Activated T-cell treated with anti-CD3 and anti-CD28 coated beads for 4 hours (primary cell): Measurements from ENCODE around the gene ZFP37.
"Not testable (repeated sequence)": the region's sequence is repeated elsewhere in the genome, so short reads cannot be mapped to it uniquely, and the experiment has no call there.

Experiments
- DNase-seq: peaks from one replicate; pipeline ENCODE4 v3.0.0-alpha.2; 2020

Gene ZFP37

DNA sequence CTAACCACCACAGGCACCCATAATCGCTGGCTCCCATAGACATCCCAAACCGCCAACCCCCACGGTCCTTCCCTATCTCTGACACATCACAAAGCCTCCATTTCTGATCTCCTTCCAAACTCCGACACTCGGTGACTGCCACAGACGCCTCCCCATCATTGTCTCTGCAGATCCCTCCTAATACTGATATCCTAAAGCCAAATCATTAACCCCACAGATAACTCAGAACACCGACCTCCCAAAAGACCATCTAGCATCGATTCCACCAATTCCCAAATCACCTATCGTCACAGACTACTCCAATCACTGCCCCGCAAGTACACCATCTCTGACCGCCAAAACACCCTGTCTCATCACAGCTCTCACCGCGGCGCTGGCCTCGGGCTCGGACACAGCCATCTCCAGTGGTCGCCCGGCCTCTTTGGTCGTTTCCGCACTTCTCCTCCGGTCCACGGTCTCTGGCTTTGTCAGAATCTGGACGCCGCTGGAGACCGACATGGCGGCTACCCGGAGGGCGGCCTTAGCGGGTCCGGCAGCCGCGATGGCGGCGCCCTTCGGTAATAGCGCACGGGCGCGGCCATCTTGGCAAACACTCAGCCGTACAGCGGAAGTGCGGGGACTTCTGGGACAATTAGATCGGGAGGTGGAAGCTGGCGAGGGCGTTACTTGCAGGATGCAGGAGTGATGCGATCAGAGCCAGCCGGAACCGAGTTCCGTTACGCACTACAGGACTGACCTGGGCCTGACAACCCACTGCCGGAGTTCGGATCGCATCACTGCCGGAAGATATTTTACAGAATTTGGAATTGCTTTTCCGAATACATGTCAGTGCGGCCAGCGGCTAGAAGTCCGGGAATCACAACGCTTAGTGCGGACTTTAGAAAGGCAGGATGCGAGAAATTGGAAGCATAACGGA, at the start of gene ZFP37:
ZFP37 (minus strand) TSS at position 534 of the 916 bp plus-strand sequence; CDS start at position 498, 36 bp downstream.
- peak; percentile 58 for DNase-seq

DNA sequence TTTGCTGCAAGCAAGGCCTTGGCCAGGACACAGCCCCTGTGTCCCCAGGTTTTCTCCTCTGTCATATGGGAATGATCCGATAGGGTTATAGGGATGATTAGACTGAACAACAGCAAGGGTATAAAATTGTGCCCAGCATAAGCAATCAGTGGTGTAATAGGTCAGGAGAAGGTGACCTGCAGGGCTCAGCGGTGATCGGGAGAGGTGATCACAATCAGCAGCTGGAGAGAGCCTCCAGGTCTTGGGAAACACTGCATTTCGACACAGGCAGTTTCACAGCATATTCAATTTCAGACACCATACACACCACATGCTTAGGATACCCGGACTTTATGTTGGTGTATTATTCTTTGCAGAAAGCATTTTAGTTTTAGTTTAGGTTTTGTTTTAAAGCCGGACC, 48.8 kb upstream of the ZFP37 start:
- DNase-seq: not testable (repeated sequence)

DNA sequence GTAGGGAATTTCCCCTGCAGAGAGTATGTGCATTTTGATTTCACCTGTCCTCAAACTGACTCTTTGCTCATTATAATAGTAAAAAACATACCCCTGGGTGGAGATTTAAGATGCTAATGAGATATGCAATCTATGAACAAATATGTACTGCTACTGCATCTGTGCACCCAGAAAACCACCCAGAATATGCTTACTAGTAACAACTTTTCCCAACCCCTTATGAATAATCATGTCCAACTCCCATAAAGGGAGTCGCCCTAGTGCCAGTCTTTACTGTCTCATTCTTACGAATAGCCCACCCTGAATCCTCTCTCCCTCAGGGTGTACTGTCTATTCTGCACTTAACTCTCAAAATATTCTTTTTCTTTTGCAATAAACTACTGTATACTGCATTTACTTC, 39.0 kb upstream of the ZFP37 start:
- no peak for DNase-seq

DNA sequence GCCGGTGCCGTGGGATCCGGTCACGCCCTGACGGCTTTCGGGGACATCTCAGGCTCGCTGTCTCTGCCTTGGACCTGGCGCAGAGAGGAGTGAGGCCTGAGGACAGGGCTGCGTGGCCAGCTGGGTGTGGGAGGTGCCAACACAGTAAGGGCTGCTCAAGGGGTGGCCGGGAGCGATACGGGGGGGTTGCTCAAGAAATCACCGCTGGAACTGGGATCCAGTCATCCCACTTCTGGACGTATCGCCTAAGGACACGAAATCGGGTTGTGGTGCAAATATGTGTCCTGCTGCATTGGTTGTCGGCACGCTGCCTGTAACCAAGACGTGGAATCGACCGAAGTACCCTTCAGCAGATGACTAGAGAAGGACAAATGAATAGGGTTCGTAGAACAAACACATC, 33.4 kb upstream of the ZFP37 start:
- not testable (repeated sequence) for DNase-seq

DNA sequence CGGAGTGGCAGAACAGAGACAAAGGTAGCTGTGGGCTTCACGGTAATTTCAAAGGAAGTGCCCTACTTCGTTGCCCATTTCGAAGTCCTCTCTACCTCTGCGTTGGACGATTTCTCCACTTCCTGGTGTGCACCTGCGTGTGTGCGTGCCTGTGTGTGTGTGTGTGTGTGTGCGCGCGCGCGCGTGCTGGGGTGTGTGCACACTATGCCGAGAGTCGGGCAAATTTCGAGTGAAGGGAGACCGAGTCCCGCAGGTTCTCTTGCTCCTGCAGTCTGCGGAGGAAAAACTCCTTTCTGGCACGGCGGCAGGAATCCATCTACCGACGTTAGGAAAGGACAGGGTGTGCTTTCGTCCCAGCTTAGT, 32.6 kb upstream of the ZFP37 start:
- not testable (repeated sequence) for DNase-seq

DNA sequence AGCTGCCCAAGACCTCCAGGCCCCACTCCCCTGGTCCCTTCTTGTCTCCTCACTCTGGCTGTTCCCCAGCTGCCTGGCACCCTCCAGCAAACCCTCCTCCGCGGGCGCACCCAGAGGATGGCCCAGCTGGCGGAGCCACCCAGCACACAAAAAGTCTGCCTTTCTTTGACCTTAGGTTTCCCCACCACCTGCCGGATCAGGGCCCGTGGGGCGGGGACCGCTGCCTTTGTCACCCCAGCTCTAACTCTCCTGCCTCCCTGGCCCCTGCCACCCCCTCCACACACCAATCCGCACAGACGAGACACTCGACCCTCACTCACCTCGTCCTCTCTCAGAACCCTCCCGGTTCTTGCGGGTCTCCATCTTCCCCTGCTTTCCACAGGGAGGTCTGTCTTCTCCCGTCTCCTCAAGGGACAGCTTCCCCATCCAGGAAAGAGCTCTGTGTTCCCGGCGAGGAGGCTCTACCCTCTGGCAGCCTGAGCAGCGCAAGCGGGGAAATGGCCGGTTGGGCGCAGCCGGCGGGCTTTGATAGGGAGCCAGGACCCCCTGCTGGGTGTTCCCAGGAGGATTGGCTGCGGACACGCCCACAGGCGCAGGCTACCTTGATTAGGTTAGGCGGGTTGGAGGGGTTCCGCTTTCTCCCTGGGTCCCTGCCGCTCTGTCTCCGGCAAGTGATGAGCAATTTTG, 32.1 kb upstream of the ZFP37 start:
- not testable (repeated sequence) for DNase-seq

DNA sequence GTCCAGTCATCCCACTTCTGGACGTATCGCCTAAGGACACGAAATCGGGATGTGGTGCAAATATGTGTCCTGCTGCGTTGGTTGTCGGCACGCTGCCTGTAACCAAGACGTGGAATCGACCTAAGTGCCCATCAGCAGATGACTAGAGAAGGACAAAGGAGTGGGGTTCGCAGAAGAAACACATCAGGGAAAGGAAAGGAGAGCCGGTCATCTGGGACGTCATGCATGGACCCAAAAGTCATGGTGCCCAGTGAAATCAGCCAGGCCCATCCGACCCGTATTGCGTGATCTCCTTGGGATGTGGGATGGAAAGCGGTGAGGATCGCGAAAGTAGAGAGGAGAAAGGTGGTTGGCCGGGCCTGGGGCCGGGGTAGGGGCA, 6.4 kb upstream of the ZFP37 start:
- not testable (repeated sequence) for DNase-seq

DNA sequence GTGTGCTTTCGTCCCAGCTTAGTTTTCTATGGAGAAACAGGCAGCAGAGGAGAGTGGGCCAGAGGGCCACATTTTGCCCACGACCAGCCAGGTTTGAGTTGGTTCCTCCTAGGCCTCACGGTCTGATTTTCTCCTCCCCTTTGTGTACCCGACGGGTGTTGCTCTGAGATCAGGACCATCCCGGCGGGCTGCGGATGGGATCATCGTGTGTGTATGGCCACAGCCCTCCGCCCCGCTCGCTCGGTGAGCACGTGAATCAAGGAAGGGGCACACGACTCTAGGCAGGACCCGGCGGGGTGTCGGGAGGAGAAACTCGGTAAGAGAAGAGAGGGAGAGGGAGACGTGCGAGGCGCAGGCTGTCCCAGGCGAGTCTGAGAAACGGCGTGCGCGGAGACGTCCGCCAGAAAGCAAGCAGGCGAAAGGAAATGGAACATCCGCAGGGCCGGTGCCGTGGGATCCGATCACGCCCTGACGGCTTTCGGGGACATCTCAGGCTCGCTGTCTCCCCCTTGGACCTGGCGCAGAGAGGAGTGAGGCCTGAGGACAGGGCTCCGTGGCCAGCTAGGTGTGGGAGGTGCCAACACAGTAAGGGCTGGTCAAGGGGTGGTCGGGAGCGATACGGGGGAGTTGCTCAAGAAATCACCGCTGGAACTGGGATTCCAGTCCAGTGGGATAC, 5.9 kb upstream of the ZFP37 start:
- DNase-seq: not testable (repeated sequence)

DNA sequence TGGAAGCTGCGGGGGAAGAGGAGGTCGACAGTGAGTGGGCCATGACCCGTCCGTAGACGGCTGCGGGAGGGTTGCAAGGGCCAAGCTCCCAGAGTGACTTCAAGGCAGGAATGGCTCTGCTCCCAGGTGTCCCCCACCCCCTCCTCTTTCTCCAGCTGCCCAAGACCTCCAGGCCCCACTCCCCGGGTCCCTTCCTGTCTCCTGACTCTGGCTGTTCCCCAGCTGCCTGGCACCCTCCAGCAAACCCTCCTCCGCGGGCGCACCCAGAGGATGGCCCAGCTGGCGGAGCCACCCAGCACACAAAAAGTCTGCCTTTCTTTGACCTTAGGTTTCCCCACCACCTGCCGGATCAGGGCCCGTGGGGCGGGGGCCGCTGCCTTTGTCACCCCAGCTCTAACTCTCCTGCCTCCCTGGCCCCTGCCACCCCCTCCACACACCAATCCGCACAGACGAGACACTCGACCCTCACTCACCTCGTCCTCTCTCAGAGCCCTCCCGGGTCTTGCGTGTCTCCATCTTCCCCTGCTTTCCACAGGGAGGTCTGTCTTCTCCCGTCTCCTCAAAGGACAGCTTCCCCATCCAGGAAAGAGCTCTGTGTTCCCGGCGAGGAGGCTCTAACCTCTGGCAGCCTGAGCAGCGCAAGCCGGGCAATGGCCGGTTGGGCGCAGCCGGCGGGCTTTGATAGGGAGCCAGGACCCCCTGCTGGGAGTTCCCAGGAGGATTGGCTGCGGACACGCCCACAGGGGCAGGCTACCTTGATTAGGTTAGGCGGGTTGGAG, 4.7 kb upstream of the ZFP37 start:
- not testable (repeated sequence) for DNase-seq

DNA sequence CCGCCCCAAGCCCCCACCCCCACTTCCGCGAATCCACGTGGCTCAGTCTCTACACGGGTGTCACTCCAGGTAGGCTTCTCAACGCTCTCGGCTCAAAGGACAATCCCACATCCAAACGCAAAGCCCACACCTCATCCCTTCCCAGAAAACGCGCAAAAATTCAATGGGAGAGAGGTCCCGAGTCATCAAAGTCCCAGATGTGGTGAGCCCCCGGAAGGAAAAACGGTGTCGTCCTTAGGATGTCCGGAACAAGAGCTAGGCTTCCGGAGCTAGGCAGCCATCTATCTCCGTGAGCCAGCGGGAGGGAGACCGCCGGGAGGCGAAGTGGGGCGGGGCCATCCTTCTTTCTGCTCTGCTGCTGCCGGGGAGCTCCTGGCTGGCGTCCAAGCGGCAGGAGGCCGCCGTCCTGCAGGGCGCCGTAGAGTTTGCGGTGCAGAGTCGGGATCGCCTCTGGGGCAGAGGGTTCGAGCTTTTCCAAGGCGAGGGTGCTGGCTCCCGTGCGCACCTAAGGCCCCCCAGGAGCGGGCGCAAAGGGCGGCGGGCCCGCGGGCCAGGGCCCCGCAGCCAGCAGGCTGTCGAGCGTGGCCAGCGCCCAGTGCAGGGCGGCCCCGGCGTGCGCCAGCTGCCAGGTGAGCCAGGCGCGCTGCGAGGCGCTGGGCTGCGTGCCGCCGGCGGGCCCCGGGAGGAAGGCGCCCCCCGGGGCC, 3.2 kb upstream of the ZFP37 start:
- peak; percentile 26 for DNase-seq

DNA sequence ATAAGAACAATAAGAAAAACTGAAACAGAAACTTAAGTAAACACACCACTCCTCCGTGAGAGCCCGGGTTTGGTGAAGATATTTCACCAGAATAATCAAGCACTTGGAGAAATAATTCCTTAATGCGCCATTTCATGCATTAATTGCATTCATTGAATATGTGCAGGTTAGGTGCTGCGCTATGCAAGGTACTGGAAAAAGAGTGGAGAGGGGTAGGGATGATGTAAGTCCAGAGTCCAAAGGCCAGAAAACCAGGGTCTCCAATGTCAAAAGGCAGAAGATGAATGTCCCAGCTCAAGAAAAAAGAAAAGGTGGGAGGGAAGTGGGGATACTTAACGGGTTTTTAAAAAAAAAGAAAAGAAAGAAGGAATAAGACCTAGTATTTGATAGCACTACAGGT, 669 bp upstream of the ZFP37 start:
- DNase-seq: no peak

DNA sequence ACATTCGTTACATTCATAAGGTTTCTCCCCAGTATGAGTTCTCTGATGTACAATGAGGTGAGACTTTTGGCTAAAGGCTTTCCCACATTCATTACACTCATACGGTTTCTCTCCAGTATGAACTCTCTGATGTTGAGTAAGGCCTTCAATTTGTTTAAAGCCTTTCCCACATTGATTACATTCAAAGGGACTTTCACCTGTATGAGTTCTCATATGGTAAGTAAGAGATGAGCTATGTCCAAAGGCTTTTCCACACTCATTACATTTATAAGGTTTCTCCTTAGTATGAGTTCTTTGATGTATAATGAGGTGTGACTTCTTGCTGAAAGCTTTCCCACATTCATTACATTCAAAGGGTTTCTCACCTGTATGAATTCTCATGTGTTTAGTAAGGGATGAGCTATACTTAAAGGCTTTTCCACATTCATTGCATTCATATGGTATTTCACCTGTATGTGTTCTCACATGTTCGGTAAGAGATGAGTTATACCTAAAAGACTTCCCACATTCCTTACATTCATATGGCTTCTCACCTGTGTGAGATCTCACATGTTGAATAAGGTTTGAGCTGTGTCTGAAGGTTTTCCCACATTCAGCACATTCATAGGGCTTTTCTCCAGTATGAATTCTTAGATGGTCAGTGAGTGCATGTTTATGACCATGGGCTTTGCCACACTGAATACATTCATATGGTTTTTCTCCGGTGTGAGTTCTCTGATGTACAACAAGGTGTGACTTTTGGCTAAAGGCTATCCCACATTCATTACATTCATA, 13.5 kb downstream of the ZFP37 start:
- DNase-seq: no peak

DNA sequence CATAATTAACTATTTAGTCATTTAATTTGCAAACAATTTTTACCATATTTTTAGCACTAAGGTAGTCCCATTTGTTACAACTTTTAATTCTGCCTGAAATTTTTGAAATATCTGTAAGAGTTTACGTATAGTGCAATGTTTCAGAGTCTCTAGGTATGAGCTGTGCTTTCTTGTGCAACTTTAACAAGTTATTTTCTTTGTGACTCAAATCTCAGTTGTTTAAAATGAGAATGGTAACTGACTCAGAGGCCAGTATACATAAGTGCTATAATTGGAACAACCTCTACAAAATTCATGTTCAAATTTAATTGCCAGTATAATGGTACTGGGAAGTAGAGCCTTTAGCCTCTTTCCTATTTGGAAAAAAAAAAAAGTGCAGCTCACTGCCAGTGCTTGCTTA, 30.3 kb downstream of the ZFP37 start:
- DNase-seq: no peak

DNA sequence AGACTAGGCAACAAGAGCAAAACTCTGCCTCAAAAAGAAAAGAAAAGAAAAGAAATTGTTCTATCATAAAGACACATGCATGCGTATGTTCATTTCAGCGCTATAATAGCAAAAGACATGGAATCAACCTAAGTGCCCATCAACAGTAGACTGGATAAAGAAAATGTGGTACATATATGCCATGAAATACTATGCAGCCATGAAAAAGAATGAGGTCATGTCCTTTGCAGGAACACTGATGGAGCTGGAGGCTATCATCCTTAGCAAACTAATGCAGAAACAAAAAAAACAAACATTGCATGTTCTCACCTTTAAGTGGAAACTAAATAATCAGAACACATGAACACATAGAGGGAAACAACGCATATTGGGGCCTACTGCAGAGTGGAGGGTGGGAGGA, 38.3 kb downstream of the ZFP37 start:
- DNase-seq: no peak

DNA sequence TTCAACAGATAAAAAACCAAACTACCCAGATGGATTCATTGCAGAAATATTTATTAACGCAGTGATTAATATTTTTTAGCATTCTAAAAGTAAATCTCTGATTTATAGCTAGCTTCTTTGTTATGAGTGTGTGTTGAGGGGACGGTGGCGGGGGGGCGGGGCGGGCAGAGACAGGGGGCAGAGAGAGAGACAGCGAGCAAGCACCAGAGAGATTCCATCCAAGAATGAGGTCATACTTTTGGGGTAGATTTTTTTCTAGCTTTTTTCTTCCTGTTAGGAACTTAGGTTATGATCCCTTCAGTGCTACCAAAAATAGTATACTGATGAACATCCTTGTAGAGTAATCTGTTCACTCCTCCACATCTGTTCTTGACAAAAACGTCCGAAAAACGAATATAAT, 44.0 kb downstream of the ZFP37 start:
- DNase-seq: no peak

DNA sequence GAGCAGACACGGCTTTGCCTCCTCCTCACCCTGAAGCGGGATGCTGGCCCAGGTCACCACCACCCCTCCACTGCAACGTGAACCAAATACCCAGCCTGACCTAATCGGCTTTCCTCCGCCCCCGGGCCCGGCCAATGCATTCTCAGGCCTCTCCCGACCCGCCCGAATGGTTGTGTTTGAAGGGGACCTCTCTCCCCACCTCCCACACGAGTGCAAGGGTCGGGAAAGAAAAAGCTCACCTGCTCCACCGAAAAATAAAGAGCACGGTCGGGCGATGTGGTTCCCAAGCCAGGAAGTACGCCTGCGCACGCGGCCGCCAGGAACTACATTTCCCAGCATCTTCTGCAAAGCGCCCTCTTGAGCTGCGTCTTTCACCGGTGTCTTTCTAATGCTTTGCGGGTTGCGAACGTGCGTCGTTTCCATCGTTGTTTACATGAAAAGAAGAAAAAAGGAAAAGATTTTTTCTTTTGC, 44.6 kb downstream of the ZFP37 start, which contains the start of gene ZNF883:
ZNF883 (minus strand) TSS at position 282 of the 471 bp plus-strand sequence.
- DNase-seq: no peak

DNA sequence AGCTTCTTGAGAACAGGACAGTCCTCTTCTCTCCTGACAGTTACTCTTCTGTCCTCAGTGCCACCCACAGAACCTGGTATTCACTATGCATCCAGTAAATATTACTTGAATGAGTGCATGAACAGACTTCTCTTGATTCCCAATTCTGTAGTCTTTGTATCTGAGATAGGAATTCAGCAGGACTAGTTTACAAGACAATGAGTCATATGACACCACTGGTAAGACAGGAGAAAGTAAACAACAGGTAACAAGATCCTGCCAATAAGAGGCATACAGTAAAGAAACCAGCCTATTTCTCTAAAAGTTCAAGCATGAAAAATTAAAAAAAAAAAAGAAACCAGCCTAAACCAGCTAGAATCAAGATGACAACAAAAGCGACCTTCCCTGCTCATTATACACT, 50.7 kb downstream of the ZFP37 start:
- no peak for DNase-seq

DNA sequence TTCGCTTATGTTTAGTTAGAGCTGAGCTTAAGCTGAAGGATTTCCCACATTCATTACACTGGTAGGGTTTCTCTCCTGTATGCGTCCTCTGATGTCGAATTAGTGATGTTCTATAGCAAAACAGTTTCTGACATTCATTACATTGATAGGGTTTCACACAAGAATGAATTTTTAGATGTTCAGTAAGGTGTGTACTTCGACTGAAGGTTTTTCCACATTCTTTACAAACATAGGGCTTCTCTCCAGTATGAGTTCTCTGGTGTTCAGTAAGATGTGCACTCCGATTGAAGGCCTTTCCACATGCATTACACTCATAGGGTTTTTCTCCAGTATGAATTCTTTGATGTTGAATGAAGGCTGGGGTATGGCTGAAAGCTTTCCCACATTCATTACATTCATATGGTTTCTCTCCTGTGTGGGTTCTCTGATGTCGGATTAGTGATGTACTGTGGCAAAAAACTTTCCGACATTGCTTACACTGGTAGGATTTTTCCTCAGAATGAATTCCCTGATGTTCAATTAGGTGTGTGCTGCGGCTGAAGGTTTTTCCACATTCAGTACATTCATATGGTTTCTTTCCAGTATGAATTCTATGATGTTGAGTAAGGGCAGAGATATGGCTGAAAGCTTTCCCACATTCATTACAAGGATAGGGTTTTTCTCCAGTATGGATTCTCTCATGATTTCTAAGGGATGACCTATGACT, 59.1 kb downstream of the ZFP37 start:
- no peak for DNase-seq
